Naive thymus-derived CD4-positive, alpha-beta T cell (primary cell): Measurements from ENCODE around the gene CDH4. TPM values are rescaled to one million over a fixed set of nuclear protein-coding genes. Genes with fewer than 3 reads are reported as not detected.

ENCODE experiments used
- ATAC-seq: fragments of 150-1000 bp; cut with Tn5 transposase; 2 replicates; pipeline ENCODE4 v1.10.0; 2021; ENCODE audit warnings: mild to moderate bottlenecking, moderate library complexity
- CTCF ChIA-PET: fragments of 350-600 bp; sonication (Branson Sonifier 250); formaldehyde crosslinking; loops from one replicate; lab custom pipeline; 2021; ENCODE audit warnings: antibody characterized with exemption; lab: Charles Lee
- POLR2A ChIA-PET: fragments of 350-600 bp; sonication (Branson Sonifier 250); formaldehyde crosslinking; loops from one replicate; lab custom pipeline; 2021; ENCODE audit warnings: antibody characterized with exemption, inconsistent platforms; lab: Charles Lee
- DNase-seq, 9 donors: peaks; one replicate each; pipeline versions ENCODE4 v3.0.0 to v3.0.0-alpha.2; 2020 to 2022; ENCODE audit warnings: mixed read lengths in 1 of 9
- H3K27ac ChIP-seq: one replicate; pipeline ENCODE4 v1.7.0; 2013; ENCODE audit warnings: mild to moderate bottlenecking, low read depth, low read length, moderate library complexity
- H3K27me3 ChIP-seq, 2 donors: one replicate each; pipeline ENCODE4 v1.7.0; 2013; ENCODE audit warnings: low read length in 2 of 2, mild to moderate bottlenecking in 2 of 2, moderate library complexity in 2 of 2; ENCODE audit not compliant: control insufficient read depth in 2 of 2, insufficient read depth in 2 of 2
- H3K36me3 ChIP-seq, 3 experiments: 1 replicate in 2 of 3; 2 replicates in 1 of 3; pipeline ENCODE4 v1.7.0; 2013; ENCODE audit warnings: low read length in 3 of 3, mild to moderate bottlenecking in 3 of 3, moderate library complexity in 1 of 3; ENCODE audit not compliant: insufficient read depth in 3 of 3, control insufficient read depth in 2 of 3
- H3K4me1 ChIP-seq, 2 donors: one replicate each; pipeline ENCODE4 v1.7.0; 2013; ENCODE audit warnings: low read length in 2 of 2, mild to moderate bottlenecking in 2 of 2, moderate library complexity in 1 of 2; ENCODE audit not compliant: control insufficient read depth in 2 of 2, insufficient read depth in 2 of 2
- H3K4me3 ChIP-seq: 2 replicates; pipeline ENCODE4 v1.7.0; 2013; ENCODE audit warnings: mild to moderate bottlenecking, low read length
- H3K9me3 ChIP-seq, 3 experiments: 1 replicate in 2 of 3; 2 replicates in 1 of 3; pipeline ENCODE4 v1.7.0; 2013; ENCODE audit warnings: low read length in 3 of 3; ENCODE audit not compliant: control insufficient read depth in 2 of 3
- H3K27ac Mint-ChIP-seq, 9 donors: one replicate each; pipeline ENCODE4 v1.8.0; 2020 to 2022; ENCODE audit warnings: mixed read lengths in 9 of 9, mild to moderate bottlenecking in 8 of 9, moderate library complexity in 5 of 9, inconsistent platforms in 2 of 9
- H3K27me3 Mint-ChIP-seq, 5 donors: one replicate each; pipeline ENCODE4 v1.8.0; 2021 to 2022; ENCODE audit warnings: mixed read lengths in 5 of 5, mild to moderate bottlenecking in 1 of 5
- H3K36me3 Mint-ChIP-seq, 5 donors: one replicate each; pipeline ENCODE4 v1.8.0; 2020 to 2022; ENCODE audit warnings: mixed read lengths in 5 of 5, mild to moderate bottlenecking in 3 of 5, inconsistent platforms in 1 of 5
- H3K4me1 Mint-ChIP-seq, 7 donors: one replicate each; pipeline ENCODE4 v1.8.0; 2020 to 2022; ENCODE audit warnings: mixed read lengths in 7 of 7, mild to moderate bottlenecking in 3 of 7, inconsistent platforms in 1 of 7
- H3K4me3 Mint-ChIP-seq, 10 donors: one replicate each; pipeline ENCODE4 v1.8.0; 2020 to 2022; ENCODE audit warnings: mild to moderate bottlenecking in 10 of 10, mixed read lengths in 10 of 10, moderate library complexity in 6 of 10, inconsistent platforms in 2 of 10
- H3K9me3 Mint-ChIP-seq, 11 donors: one replicate each; pipeline ENCODE4 v1.8.0; 2020 to 2022; ENCODE audit warnings: mixed read lengths in 11 of 11, mild to moderate bottlenecking in 4 of 11, inconsistent platforms in 1 of 11, moderate library complexity in 1 of 11
- intact Hi-C, 2 donors: fragments of 100-400 bp; cut with micrococcal nuclease; formaldehyde crosslinking; loops; one replicate each; pipeline ENCODE4 v1.15.1; 2023
- microRNA-seq: library from miRNA; unstranded; fragments of <30 nt; microRNA quantifications from one replicate; pipeline ENCODE4 v1.2.0, GENCODE V29; 2022; ENCODE audit warnings: borderline microRNAs expressed
- polyA plus RNA-seq, 2 donors: library from polyadenylated mRNA; unstranded; fragments of 300-500 nt; fragmentation: Illumina TruSeq; gene quantifications; one replicate each; pipeline ENCODE4 v1.2.3, GENCODE V29; 2021
- total RNA-seq, 6 experiments: library from RNA in 5 of 6; stranded (reverse) in 5 of 6; gene quantifications; 1 replicate in 5 of 6; 2 replicates in 1 of 6; pipeline ENCODE4 v1.2.3 and lab custom pipeline; 2021 to 2026

The CDH4 gene
- total and polyA plus RNA-seq, 7 experiments from 2014 or later = 0.05 to 0.43 (median 0.14) TPM; not detected in 1

GRCh38 chr20:61985096-61985495, 733.0 kb downstream of the CDH4 start:
- no peak for ATAC-seq
- CTCF ChIA-PET = no interaction called here
- Mint-ChIP-seq H3K4me1 (peaks cover 9 to 49% (median 32%) of the 10 kb centered on the region in 7 donors), H3K4me3 (no peak overlapping the region), H3K9me3 (peaks cover 0 to 23% (median 13%) of the 10 kb centered on the region in 11 donors), H3K27ac (no peak overlapping the region), H3K27me3 (peaks cover 0 to 2% (median 0%) of the 10 kb centered on the region in 5 donors), H3K36me3 (peaks cover 8 to 73% (median 55%) of the 10 kb centered on the region in 5 donors)
- H3K36me3 ChIP-seq = peaks cover 0 to 43% (median 0%) of the 10 kb centered on the region in 3 experiments
- H3K4me3 ChIP-seq = no peak overlapping the region
- H3K27me3 ChIP-seq = no peaks in the 10 kb centered on the region
- DNase-seq = no peak
- H3K27ac ChIP-seq = no peak overlapping the region
- peaks cover 6 to 9% of the 10 kb centered on the region in 2 donors for H3K4me1 ChIP-seq
- peaks cover 0 to 14% (median 0%) of the 10 kb centered on the region in 3 experiments for H3K9me3 ChIP-seq
- intact Hi-C loops = no loop called here
- POLR2A ChIA-PET = no interaction called here

DNA sequence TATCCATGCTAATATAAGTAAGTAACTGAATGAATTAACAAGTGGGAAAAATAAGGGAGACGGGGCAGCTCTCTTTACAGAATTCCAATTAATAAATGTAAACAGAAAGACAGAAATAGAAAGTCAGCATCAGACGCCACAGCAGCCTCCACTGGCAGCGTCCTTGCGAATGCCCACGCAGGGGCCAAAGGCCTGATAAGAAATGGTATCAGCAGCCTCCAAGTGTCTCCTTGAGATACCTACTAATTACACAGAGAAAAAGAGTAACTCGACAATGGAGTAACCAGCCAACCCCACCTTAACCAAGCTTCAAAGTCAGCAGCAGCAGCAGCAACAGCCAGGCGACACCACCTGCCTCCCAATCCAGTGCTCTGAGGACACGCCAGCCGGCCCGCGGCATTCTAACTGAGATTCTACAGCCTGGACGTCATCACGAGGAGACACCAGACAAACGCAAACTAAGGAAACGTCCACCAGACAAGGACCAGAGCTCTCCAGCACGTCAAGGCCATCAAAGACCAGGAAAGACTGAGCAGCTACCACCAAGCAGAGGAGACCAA, 734.8 kb downstream of the CDH4 start:
- Histone ChIP-seq H3K9me3 (peaks cover 0 to 19% (median 0%) of the 10 kb centered on the region in 3 experiments), H3K27me3 (no peaks in the 10 kb centered on the region), H3K27ac (no peak overlapping the region), H3K36me3 (peaks cover 0 to 54% (median 0%) of the 10 kb centered on the region in 3 experiments), H3K4me3 (no peak overlapping the region), H3K4me1 (peaks cover 9 to 10% of the 10 kb centered on the region in 2 donors)
- Mint-ChIP-seq H3K27me3 (peaks cover 0 to 2% (median 0%) of the 10 kb centered on the region in 5 donors), H3K27ac (peak overlapping the region in 1 of 9 donors; percentile 42), H3K36me3 (peaks cover 23 to 76% (median 62%) of the 10 kb centered on the region in 5 donors), H3K4me1 (peaks cover 5 to 43% (median 21%) of the 10 kb centered on the region in 7 donors), H3K9me3 (peaks cover 5 to 35% (median 18%) of the 10 kb centered on the region in 11 donors), H3K4me3 (peak overlapping the region in 1 of 10 donors; percentile 37)
- no peak for DNase-seq
- intact Hi-C loops = no loop called here
- POLR2A ChIA-PET = no interaction called here
- CTCF ChIA-PET = no interaction called here
- no peak for ATAC-seq

- intact Hi-C loops = no loop called here
- POLR2A ChIA-PET = no interaction called here
Observed at GRCh38 chr20:61988665-61989064, 736.6 kb downstream of the CDH4 start.

GRCh38 chr20:61989741-61990140, 737.7 kb downstream of the CDH4 start:
- Histone ChIP-seq H3K4me3 (no peak overlapping the region), H3K27ac (no peak overlapping the region), H3K9me3 (peaks cover 0 to 15% (median 0%) of the 10 kb centered on the region in 3 experiments), H3K27me3 (no peaks in the 10 kb centered on the region), H3K4me1 (peaks cover 0 to 10% of the 10 kb centered on the region in 2 donors), H3K36me3 (peaks cover 0 to 72% (median 2%) of the 10 kb centered on the region in 3 experiments)
- DNase-seq (no peak), ATAC-seq (peak; percentile 59)
- POLR2A ChIA-PET = no interaction called here
- H3K36me3 Mint-ChIP-seq = peaks cover 44 to 83% (median 78%) of the 10 kb centered on the region in 5 donors
- H3K4me1 Mint-ChIP-seq = peaks cover 0 to 30% (median 10%) of the 10 kb centered on the region in 7 donors
- H3K9me3 Mint-ChIP-seq = peaks cover 12 to 44% (median 20%) of the 10 kb centered on the region in 11 donors
- intact Hi-C loops = no loop called here
- H3K4me3 Mint-ChIP-seq = no peak overlapping the region
- H3K27ac Mint-ChIP-seq = peak overlapping the region in 1 of 9 donors; percentile 6
- H3K27me3 Mint-ChIP-seq = no peaks in the 10 kb centered on the region
- CTCF ChIA-PET = no interaction called here

More at GRCh38 chr20:61988665-61989064, 736.6 kb downstream of the CDH4 start:
- H3K4me3 Mint-ChIP-seq = no peak overlapping the region
- H3K4me1 Mint-ChIP-seq = peaks cover 0 to 36% (median 16%) of the 10 kb centered on the region in 7 donors
- H3K36me3 Mint-ChIP-seq = peaks cover 36 to 83% (median 74%) of the 10 kb centered on the region in 5 donors
- CTCF ChIA-PET = no interaction called here
- H3K27ac Mint-ChIP-seq = peak overlapping the region in 1 of 9 donors; percentile 69
- H3K27me3 Mint-ChIP-seq = no peaks in the 10 kb centered on the region
- Histone ChIP-seq H3K9me3 (peaks cover 0 to 15% (median 0%) of the 10 kb centered on the region in 3 experiments), H3K4me1 (peaks cover 0 to 10% of the 10 kb centered on the region in 2 donors), H3K27me3 (no peaks in the 10 kb centered on the region), H3K36me3 (peaks cover 0 to 71% (median 0%) of the 10 kb centered on the region in 3 experiments), H3K4me3 (no peak overlapping the region), H3K27ac (no peak overlapping the region)
- H3K9me3 Mint-ChIP-seq = peaks cover 12 to 44% (median 24%) of the 10 kb centered on the region in 11 donors
- DNase-seq = no peak
- ATAC-seq = no peak

Small RNA genes lying within 50 kb of the gene (microRNA-seq; reads per million reads assigned to microRNA genes)
- gene MIR1257 = not detected
